GM12878 (cell line): Measurements from ENCODE around the gene COL4A4. TPM values are rescaled to one million over a fixed set of nuclear protein-coding genes. Genes with fewer than 3 reads are reported as not detected.

ENCODE experiments used
- ATAC-seq: fragments of 200-7000 bp; cut with Tn5 transposase; 3 replicates; pipeline ENCODE4 v1.9.1; 2020; ENCODE audit warnings: mild to moderate bottlenecking, moderate library complexity
- BruUV-seq: library from RNA; stranded (reverse); fragments of 400-500 nt; replicated peaks from 2 replicates; lab custom pipeline; 2021; lab: Mats Ljungman, UMichigan
- CTCF ChIA-PET: fragments of 300-600 bp; sonication (Branson Sonifier 250); formaldehyde crosslinking; extraction: SDS; loops from one replicate; lab custom pipeline; 2021; ENCODE audit warnings: inconsistent platforms; lab: Yijun Ruan, JAX
- POLR2A ChIA-PET: fragments of 350-600 bp; formaldehyde crosslinking; extraction: SDS; loops from one replicate; lab custom pipeline; 2021; ENCODE audit warnings: inconsistent platforms; lab: Charles Lee
- RAD21 ChIA-PET: fragments of 300-600 bp; sonication (Branson Sonifier 250); formaldehyde crosslinking; loops from one replicate; lab custom pipeline; 2023; ENCODE audit warnings: antibody characterized with exemption; ENCODE audit not compliant: unreplicated experiment; lab: Charles Lee
- SMC1A ChIA-PET: fragments of 300-600 bp; sonication (Branson Sonifier 250); formaldehyde crosslinking; loops from one replicate; lab custom pipeline; 2023; ENCODE audit not compliant: unreplicated experiment, uncharacterized antibody; lab: Charles Lee
- DNase-seq: peaks from one replicate; pipeline ENCODE4 v3.0.0-alpha.2; 2011; ENCODE audit warnings: low read depth, low spot score
- FAIRE-seq: peaks from 3 replicates; lab custom pipeline; 2011; peaks lifted over from hg19 to GRCh38; lab: Jason Lieb, UNC
- H2AFZ ChIP-seq: 2 replicates; pipeline ENCODE4 v1.6.0; 2011; ENCODE audit warnings: low read depth, low read length, control low read depth; ENCODE audit not compliant: control insufficient read depth
- H3K27ac ChIP-seq: 2 replicates; pipeline ENCODE4 v1.5.1; 2011; ENCODE audit warnings: control low read depth; ENCODE audit not compliant: control insufficient read depth, insufficient read depth
- H3K27me3 ChIP-seq, 2 experiments: replicated peaks in 1 of 2; 2 replicates each; pipeline versions ENCODE4 v1.6.0 to v1.6.1; 2011; ENCODE audit warnings: low read length in 1 of 2; ENCODE audit not compliant: control insufficient read depth in 2 of 2, insufficient read depth in 2 of 2
- H3K36me3 ChIP-seq, 2 experiments: 2 replicates each; pipeline ENCODE4 v1.5.1; 2011; ENCODE audit warnings: low read length in 1 of 2; ENCODE audit not compliant: control insufficient read depth in 2 of 2, insufficient read depth in 2 of 2
- H3K4me1 ChIP-seq: 2 replicates; pipeline ENCODE4 v1.6.1; 2011; ENCODE audit warnings: mild to moderate bottlenecking, low read length, moderate library complexity, mixed read lengths; ENCODE audit not compliant: control insufficient read depth, insufficient read depth
- H3K4me2 ChIP-seq: 2 replicates; pipeline ENCODE4 v1.6.0; 2011; ENCODE audit warnings: control low read depth; ENCODE audit not compliant: control insufficient read depth, insufficient read depth
- H3K4me3 ChIP-seq: fragments of 200-600 bp; sonication (generic); 2 replicates; pipeline ENCODE4 v1.5.1; 2016
- H3K79me2 ChIP-seq: 2 replicates; pipeline ENCODE4 v1.6.0; 2011; ENCODE audit warnings: low read length; ENCODE audit not compliant: control insufficient read depth, insufficient read depth
- H3K9ac ChIP-seq: 2 replicates; pipeline ENCODE4 v1.8.0; 2011; ENCODE audit warnings: low read length, control low read depth, mixed read lengths; ENCODE audit not compliant: control insufficient read depth, insufficient read depth
- H3K9me3 ChIP-seq: replicated peaks from 3 replicates; pipeline ENCODE4 v1.5.1; 2011; ENCODE audit warnings: mild to moderate bottlenecking, low read length; ENCODE audit not compliant: control insufficient read depth, insufficient read depth
- H4K20me1 ChIP-seq: 2 replicates; pipeline ENCODE4 v1.6.0; 2011; ENCODE audit not compliant: control insufficient read depth, insufficient read depth
- CBFB ChIP-seq: IDR thresholded peaks from 2 replicates; pipeline ENCODE4 v1.6.1; 2016; ENCODE audit warnings: antibody characterized with exemption, low read depth
- CBX5 ChIP-seq: sonication (generic); IDR thresholded peaks from 2 replicates; pipeline ENCODE4 v1.6.1; 2016; ENCODE audit warnings: low read depth, moderate library complexity, mild to moderate bottlenecking, inconsistent platforms
- EED ChIP-seq: sonication (generic); IDR thresholded peaks from 2 replicates; pipeline ENCODE4 v1.6.1; 2016; ENCODE audit warnings: antibody characterized with exemption, low read depth
- ELK1 ChIP-seq: IDR thresholded peaks from 2 replicates; pipeline ENCODE4 v1.6.1; 2012; ENCODE audit warnings: low read depth, low read length, improper control_type of control experiment
- FOXK2 ChIP-seq: fragments of 450-650 bp; IDR thresholded peaks from 2 replicates; pipeline ENCODE4 v1.6.1; 2017; ENCODE audit warnings: mild to moderate bottlenecking, moderate library complexity
- GABPA ChIP-seq: IDR thresholded peaks from 2 replicates; pipeline ENCODE4 v1.6.1; 2014; ENCODE audit warnings: antibody characterized with exemption, low read depth, mild to moderate bottlenecking, inconsistent platforms
- IRF3 ChIP-seq: fragments of 450-650 bp; IDR thresholded peaks from 2 replicates; pipeline ENCODE4 v1.6.1; 2014; ENCODE audit warnings: mild to moderate bottlenecking
- JUNB ChIP-seq: IDR thresholded peaks from 2 replicates; pipeline ENCODE4 v1.6.1; 2016; ENCODE audit warnings: antibody characterized with exemption, mild to moderate bottlenecking
- MTA2 ChIP-seq: fragments of 450-650 bp; IDR thresholded peaks from 2 replicates; pipeline ENCODE4 v1.6.1; 2016; ENCODE audit warnings: low read depth, mild to moderate bottlenecking, moderate library complexity
- NR2C2 ChIP-seq: IDR thresholded peaks from 2 replicates; pipeline ENCODE4 v1.6.1; 2011; ENCODE audit warnings: borderline replicate concordance, low read depth; ENCODE audit not compliant: control insufficient read depth, insufficient read length
- PML ChIP-seq: IDR thresholded peaks from 2 replicates; pipeline ENCODE4 v1.6.1; 2012; ENCODE audit warnings: low read length, inconsistent platforms
- RUNX3 ChIP-seq: IDR thresholded peaks from 2 replicates; pipeline ENCODE4 v1.6.1; 2012; ENCODE audit warnings: low read length, inconsistent platforms
- SP1 ChIP-seq: IDR thresholded peaks from one replicate; pipeline ENCODE4 v1.6.1; 2011; ENCODE audit warnings: low read depth, low read length
- SREBF2 ChIP-seq: IDR thresholded peaks from 2 replicates; pipeline ENCODE4 v1.6.1; 2012; ENCODE audit warnings: mild to moderate bottlenecking, low read length
- SUPT20H ChIP-seq: IDR thresholded peaks from 2 replicates; pipeline ENCODE4 v1.6.1; 2011; ENCODE audit warnings: low read depth, mild to moderate bottlenecking, low read length, moderate library complexity, borderline replicate concordance; ENCODE audit not compliant: control insufficient read depth
- TARDBP ChIP-seq: IDR thresholded peaks from 2 replicates; pipeline ENCODE4 v1.6.1; 2016; ENCODE audit warnings: borderline replicate concordance
- USF1 ChIP-seq: IDR thresholded peaks from 2 replicates; pipeline ENCODE4 v1.6.1; 2011; ENCODE audit warnings: borderline replicate concordance, low read depth, mild to moderate bottlenecking, moderate library complexity, mixed read lengths, low read length; ENCODE audit not compliant: insufficient read depth; ENCODE audit errors: extremely low read length
- ZNF274 ChIP-seq: IDR thresholded peaks from one replicate; pipeline ENCODE4 v1.8.0; 2011; ENCODE audit not compliant: insufficient read length, insufficient read depth
- ZNF384 ChIP-seq: IDR thresholded peaks from 2 replicates; pipeline ENCODE4 v1.6.1; 2012; ENCODE audit warnings: low read depth, mild to moderate bottlenecking, low read length, improper control_type of control experiment, borderline replicate concordance
- ZSCAN29 ChIP-seq: fragments of 450-650 bp; IDR thresholded peaks from 2 replicates; pipeline ENCODE4 v1.6.1; 2017; ENCODE audit warnings: mild to moderate bottlenecking, moderate library complexity
- WGBS: methylation state at CpG from one replicate; pipeline ENCODE4 v1.1.6; 2016; ENCODE audit warnings: low lambda C conversion rate; ENCODE audit not compliant: insufficient replicate concordance, insufficient coverage; ENCODE audit errors: missing lambda C conversion rate; 5-methylcytosine and 5-hydroxymethylcytosine counted together
- in situ Hi-C: fragments of 300-500 bp; cut with MboI; formaldehyde crosslinking; loops from 9 replicates; pipeline ENCODE4 v1.14.3; 2018; ENCODE audit warnings: mixed read lengths
- intact Hi-C: fragments of 100-400 bp; cut with micrococcal nuclease; formaldehyde crosslinking; loops from one replicate; pipeline ENCODE4 v1.14.2; 2022; ENCODE audit not compliant: unreplicated experiment
- polyA plus RNA-seq, 11 experiments: library from polyadenylated mRNA; depleted of rRNA in 4 of 11; unstranded in 6 of 11; stranded (reverse) in 5 of 11; fragments of >200 nt; fragmentation: Nextera tagmentation in 4 of 11; fragmentation: Illumina TruSeq in 1 of 11; extraction: Ambion mirVana in 4 of 11; extraction: Trizol in 1 of 11; gene quantifications; 1 replicate in 1 of 11; 2 replicates in 10 of 11; pipeline versions ENCODE4 v1.2.1 to v1.2.3, GENCODE V29; 2011 to 2016; ENCODE audit warnings: inconsistent platforms in 2 of 11, missing spikeins in 2 of 11, low read depth in 1 of 11
- total RNA-seq, 4 experiments: library from RNA; depleted of rRNA in 3 of 4; stranded (reverse); fragments of >200 nt in 3 of 4; fragmentation: Illumina TruSeq in 1 of 4; extraction: Trizol in 1 of 4; gene quantifications; 2 replicates each; pipeline versions ENCODE4 v1.2.1 to v1.2.3, GENCODE V29; 2013 to 2021

COL4A4 gene
- total and polyA plus RNA-seq, 10 of the 15 experiments (the other 5 are each of a cell fraction or from before 2014, with no cell fraction given), result 0.19 to 4.0 (median 2.1) TPM

GRCh38 chr2:227098162-227098515, 65.9 kb downstream of the COL4A4 start (continued):
- no peak for TF ChIP-seq SUPT20H
- TF ChIP-seq NR2C2, result no peak
- TF ChIP-seq USF1, result no peak
- TF ChIP-seq IRF3, result no peak
- no peak for TF ChIP-seq FOXK2

GRCh38 chr2:227097495-227098161, 66.4 kb downstream of the COL4A4 start:
- H3K4me3 ChIP-seq, result no peak overlapping the region
- no peaks in the 10 kb centered on the region for H3K4me1 ChIP-seq
- no peak overlapping the region for H3K9ac ChIP-seq
- intact Hi-C loops (no loop called here), in situ Hi-C loops (no loop called here)
- DNase-seq, result no peak
- CTCF ChIA-PET, result no interaction called here
- no peak overlapping the region for H3K27ac ChIP-seq
- no peak for FAIRE-seq
- POLR2A ChIA-PET, result no interaction called here
- RAD21 ChIA-PET, result no interaction called here
- SMC1A ChIA-PET, result no interaction called here
- H4K20me1 ChIP-seq, result no peaks in the 10 kb centered on the region
- H3K9me3 ChIP-seq, result no peaks in the 10 kb centered on the region
- 97% methylated on average over 5 of the region's 5 CpGs for WGBS
- no TSS peak for BruUV-seq
- no peak overlapping the region for H2AFZ ChIP-seq
- H3K27me3 ChIP-seq, result no peaks in the 10 kb centered on the region
- ATAC-seq, result no peak
- H3K79me2 ChIP-seq, result no peaks in the 10 kb centered on the region
- no peak overlapping the region for H3K4me2 ChIP-seq
- no peaks in the 10 kb centered on the region for H3K36me3 ChIP-seq
- TF ChIP-seq CBFB, result no peak
- TF ChIP-seq SP1, result no peak
- TF ChIP-seq SREBF2, result no peak
- TF ChIP-seq TARDBP, result no peak
- TF ChIP-seq NR2C2, result no peak
- no peak for TF ChIP-seq MTA2
- TF ChIP-seq CBX5, result no peak
- no peak for TF ChIP-seq ELK1
- no peak for TF ChIP-seq FOXK2
- TF ChIP-seq ZNF384, result no peak
- no peak for TF ChIP-seq RUNX3
- TF ChIP-seq ZSCAN29, result no peak
- no peak for TF ChIP-seq EED
- TF ChIP-seq GABPA, result no peak
- no peak for TF ChIP-seq JUNB
- TF ChIP-seq ZNF274, result no peak
- TF ChIP-seq PML, result no peak
